ENCODE data around the gene VAT1L. TPM values are rescaled to one million over a fixed set of nuclear protein-coding genes. Genes with fewer than 3 reads are reported as not detected.

Gene VAT1L
- total and polyA plus RNA-seq, 3 donors from 2014 or later = 4.2 to 5.2 (median 4.6) TPM

DNA sequence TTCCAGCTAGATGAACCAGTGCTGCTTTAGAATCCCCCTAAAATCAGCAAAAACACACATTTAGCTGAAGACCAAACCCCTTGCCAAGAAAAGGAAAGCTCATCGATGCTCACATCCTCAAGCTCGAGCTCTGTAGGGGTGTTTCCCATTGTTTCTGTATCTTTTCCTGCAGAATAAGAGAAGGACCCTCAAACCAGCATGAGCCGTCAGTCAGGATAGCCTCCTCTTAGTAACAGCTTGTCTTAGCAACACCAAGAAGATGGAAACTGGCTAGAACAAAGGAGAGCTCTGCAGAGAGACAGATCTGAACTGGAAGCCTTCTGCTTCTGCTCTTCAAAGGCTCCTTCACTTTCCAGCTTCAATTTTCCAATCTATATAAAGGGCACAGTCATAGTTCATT lies 32.0 kb downstream of the VAT1L start:
- DNase-seq = no peak
- H3K9me3 ChIP-seq = no peaks in the 10 kb centered on the region
- intact Hi-C loops (cut with DNase I; ENCODE audit: low total_unique reads) = no loop called here
- no peak overlapping the region for H3K27ac ChIP-seq
- H3K4me3 ChIP-seq = no peak overlapping the region
- no peaks in the 10 kb centered on the region for H3K36me3 ChIP-seq (ENCODE audit: low read depth, missing control alignments)
- 75 to 78% methylated on average over 3 of the region's 3 CpGs for WGBS, 2 donors
- no peaks in the 10 kb centered on the region for H3K27me3 ChIP-seq
- H3K4me1 ChIP-seq = no peaks in the 10 kb centered on the region
- TF ChIP-seq POLR2A (IDR thresholded peaks at IDR 0.05) = no peak
- TF ChIP-seq, protein P1, sequence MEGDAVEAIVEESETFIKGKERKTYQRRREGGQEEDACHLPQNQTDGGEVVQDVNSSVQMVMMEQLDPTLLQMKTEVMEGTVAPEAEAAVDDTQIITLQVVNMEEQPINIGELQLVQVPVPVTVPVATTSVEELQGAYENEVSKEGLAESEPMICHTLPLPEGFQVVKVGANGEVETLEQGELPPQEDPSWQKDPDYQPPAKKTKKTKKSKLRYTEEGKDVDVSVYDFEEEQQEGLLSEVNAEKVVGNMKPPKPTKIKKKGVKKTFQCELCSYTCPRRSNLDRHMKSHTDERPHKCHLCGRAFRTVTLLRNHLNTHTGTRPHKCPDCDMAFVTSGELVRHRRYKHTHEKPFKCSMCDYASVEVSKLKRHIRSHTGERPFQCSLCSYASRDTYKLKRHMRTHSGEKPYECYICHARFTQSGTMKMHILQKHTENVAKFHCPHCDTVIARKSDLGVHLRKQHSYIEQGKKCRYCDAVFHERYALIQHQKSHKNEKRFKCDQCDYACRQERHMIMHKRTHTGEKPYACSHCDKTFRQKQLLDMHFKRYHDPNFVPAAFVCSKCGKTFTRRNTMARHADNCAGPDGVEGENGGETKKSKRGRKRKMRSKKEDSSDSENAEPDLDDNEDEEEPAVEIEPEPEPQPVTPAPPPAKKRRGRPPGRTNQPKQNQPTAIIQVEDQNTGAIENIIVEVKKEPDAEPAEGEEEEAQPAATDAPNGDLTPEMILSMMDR (IDR thresholded peaks at IDR 0.05) = no peak

DNA sequence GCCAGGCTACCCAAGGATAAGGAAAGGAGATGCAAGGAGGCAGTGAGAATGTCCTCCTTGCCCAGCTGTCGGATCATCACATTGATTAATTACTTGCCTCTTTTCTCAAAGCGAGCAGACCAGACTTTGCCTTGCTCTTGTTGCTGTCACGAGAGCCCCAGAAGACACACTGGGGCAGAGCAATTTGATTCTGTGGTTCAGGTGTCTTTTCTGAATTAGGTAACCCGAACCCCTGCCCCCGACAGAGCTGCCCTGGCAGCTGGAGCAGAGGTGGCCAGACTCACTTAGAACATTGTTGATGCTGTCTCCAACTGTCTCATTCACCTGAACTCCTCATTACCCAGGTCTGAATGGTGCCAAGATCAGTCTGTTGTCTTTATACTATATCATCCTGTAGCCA lies 34.3 kb downstream of the VAT1L start:
- no peaks in the 10 kb centered on the region for H3K4me1 ChIP-seq
- H3K9me3 ChIP-seq = no peaks in the 10 kb centered on the region
- no peak for DNase-seq
- TF ChIP-seq POLR2A (IDR thresholded peaks at IDR 0.05) = no peak
- TF ChIP-seq, protein P1 (IDR thresholded peaks at IDR 0.05) = no peak
- H3K4me3 ChIP-seq = no peak overlapping the region
- intact Hi-C loops (cut with DNase I; ENCODE audit: low total_unique reads) = no loop called here
- no peaks in the 10 kb centered on the region for H3K27me3 ChIP-seq
- WGBS, 2 donors = 77 to 79% methylated on average over 5 of the region's 5 CpGs
- no peaks in the 10 kb centered on the region for H3K36me3 ChIP-seq (ENCODE audit: low read depth, missing control alignments)
- no peak overlapping the region for H3K27ac ChIP-seq

DNA sequence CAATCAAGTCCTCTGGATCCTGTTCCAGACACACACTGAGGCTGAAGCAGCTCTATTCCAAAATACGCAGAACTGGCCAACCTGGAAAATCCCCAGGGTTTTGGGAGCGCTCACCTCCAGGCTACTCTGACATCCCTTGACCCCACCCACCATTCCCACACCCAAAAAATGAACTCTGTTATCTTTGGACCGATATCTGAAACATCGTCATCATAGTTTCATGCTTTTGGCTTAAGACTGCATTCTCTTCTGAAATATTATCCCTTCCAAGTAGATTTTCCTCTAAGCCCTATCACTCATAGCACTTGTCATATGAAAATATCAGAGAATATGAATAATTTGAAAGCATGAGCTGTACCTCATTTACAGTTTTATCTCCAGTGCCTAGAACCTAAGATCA lies 34.7 kb downstream of the VAT1L start:
- no peak for DNase-seq
- Histone ChIP-seq H3K4me3 (no peak overlapping the region), H3K27ac (no peak overlapping the region), H3K36me3 (ENCODE audit: low read depth, missing control alignments) (no peaks in the 10 kb centered on the region), H3K27me3 (no peaks in the 10 kb centered on the region), H3K9me3 (no peaks in the 10 kb centered on the region), H3K4me1 (no peaks in the 10 kb centered on the region)
- 88 to 90% methylated on average over 4 of the region's 4 CpGs for WGBS, 2 donors
- TF ChIP-seq, protein P1 (IDR thresholded peaks at IDR 0.05) = no peak
- no peak for TF ChIP-seq POLR2A (IDR thresholded peaks at IDR 0.05)
- intact Hi-C loops (cut with DNase I; ENCODE audit: low total_unique reads) = no loop called here

DNA sequence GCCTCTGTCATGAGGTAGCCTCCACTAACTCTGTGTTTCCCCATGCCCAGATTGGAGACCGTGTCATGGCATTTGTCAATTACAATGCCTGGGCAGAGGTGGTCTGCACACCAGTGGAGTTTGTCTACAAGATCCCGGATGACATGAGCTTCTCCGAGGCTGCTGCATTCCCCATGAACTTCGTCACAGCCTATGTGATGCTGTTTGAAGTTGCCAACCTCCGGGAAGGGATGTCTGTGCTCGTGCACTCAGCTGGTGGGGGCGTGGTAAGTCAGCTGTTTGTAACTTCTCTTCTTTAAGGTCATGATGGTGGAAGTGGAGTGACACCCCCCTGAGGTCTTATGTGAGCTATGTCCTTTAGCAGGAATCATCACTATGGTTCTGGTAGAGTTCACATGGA lies 36.8 kb downstream of the VAT1L start:
- Histone ChIP-seq H3K4me3 (no peak overlapping the region), H3K36me3 (ENCODE audit: low read depth, missing control alignments) (no peaks in the 10 kb centered on the region), H3K27ac (no peak overlapping the region), H3K27me3 (no peaks in the 10 kb centered on the region), H3K4me1 (no peaks in the 10 kb centered on the region), H3K9me3 (no peaks in the 10 kb centered on the region)
- TF ChIP-seq, protein P1 (IDR thresholded peaks at IDR 0.05) = no peak
- TF ChIP-seq POLR2A (IDR thresholded peaks at IDR 0.05) = no peak
- no peak for DNase-seq
- 93 to 98% methylated on average over 7 of the region's 7 CpGs for WGBS, 2 donors
- intact Hi-C loops (cut with DNase I; ENCODE audit: low total_unique reads) = no loop called here

DNA sequence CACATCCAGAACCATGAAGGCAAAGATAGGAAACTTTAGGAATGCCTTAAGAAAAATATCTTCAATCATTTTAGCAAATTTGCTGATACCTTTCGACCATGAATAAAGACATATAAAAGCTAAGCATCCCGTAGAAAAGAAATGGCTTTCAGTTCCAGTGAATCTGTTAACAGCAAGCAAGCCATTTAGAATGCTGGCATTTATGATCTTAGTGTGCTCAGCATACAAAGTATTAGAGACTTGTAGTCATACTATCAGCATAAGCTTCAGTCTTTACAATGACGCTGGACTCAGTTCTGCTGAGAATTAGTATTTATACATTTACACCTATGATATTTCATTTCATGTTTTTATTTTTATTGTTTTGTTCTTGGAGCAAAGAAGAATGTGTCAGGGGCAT lies 38.7 kb downstream of the VAT1L start:
- TF ChIP-seq POLR2A (IDR thresholded peaks at IDR 0.05) = no peak
- TF ChIP-seq, protein P1 (IDR thresholded peaks at IDR 0.05) = no peak
- WGBS, 2 donors = 85 to 88% methylated on average over 3 of the region's 3 CpGs
- Histone ChIP-seq H3K27me3 (no peaks in the 10 kb centered on the region), H3K9me3 (no peaks in the 10 kb centered on the region), H3K36me3 (ENCODE audit: low read depth, missing control alignments) (no peaks in the 10 kb centered on the region), H3K27ac (no peak overlapping the region), H3K4me1 (no peaks in the 10 kb centered on the region), H3K4me3 (no peak overlapping the region)
- intact Hi-C loops (cut with DNase I; ENCODE audit: low total_unique reads) = no loop called here
- no peak for DNase-seq

All from testis (tissue), 3 donors.